ENCODE results near the gene SPOCK3.

DNA sequence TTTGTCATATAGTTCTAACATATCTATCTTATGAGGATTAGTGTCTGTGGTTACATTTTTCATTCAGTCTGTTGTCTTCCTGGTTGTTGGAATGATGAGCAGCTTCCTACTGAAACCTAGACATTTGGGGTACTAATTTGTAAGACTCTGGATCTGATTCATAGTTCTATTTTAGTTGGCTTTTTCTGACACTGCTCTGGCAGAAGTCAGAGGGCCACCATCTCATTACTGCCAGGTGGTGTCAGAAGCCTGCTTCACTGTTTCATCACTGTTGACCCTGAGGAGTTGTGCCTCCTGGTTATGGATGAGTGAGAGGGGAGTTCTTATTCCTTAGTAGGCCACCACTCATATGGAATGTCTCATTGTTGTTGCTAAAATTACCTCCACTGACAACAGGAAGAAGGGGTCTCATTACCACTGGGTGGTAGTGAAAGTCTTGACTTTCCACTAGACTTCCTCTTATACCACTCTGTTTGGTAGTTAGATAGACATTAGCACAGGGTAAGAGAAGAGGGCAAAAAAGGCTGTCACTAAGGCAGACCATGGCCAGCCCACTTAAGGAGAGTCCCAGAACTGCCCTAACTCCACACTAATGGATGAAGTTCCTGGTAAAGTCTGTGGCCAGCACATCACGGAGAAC lies 395.2 kb downstream of the SPOCK3 start:
- TF ChIP-seq EZH2 (IDR thresholded peaks at IDR 0.05; ENCODE audit: borderline replicate concordance, low read length): no peak
- TF ChIP-seq, protein P1, sequence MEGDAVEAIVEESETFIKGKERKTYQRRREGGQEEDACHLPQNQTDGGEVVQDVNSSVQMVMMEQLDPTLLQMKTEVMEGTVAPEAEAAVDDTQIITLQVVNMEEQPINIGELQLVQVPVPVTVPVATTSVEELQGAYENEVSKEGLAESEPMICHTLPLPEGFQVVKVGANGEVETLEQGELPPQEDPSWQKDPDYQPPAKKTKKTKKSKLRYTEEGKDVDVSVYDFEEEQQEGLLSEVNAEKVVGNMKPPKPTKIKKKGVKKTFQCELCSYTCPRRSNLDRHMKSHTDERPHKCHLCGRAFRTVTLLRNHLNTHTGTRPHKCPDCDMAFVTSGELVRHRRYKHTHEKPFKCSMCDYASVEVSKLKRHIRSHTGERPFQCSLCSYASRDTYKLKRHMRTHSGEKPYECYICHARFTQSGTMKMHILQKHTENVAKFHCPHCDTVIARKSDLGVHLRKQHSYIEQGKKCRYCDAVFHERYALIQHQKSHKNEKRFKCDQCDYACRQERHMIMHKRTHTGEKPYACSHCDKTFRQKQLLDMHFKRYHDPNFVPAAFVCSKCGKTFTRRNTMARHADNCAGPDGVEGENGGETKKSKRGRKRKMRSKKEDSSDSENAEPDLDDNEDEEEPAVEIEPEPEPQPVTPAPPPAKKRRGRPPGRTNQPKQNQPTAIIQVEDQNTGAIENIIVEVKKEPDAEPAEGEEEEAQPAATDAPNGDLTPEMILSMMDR (conservative IDR thresholded peaks at IDR 0.05 in 1 of 2, IDR thresholded peaks at IDR 0.05 in 1 of 2; ENCODE audit: extremely low read depth in 1 of 2, insufficient read depth in 1 of 2, low read depth in 1 of 2, low read length in 2 of 2): no peak

All from mammary epithelial cell (primary cell).